GM19468 (cell line): ENCODE data around the gene SHROOM3.

Experiments used
- ATAC-seq: cut with Tn5 transposase; IDR thresholded peaks from one replicate; pipeline ENCODE4 v1.9.1; 2021; ENCODE audit warnings: mild to moderate bottlenecking, moderate library complexity, moderate number of reproducible peaks; ENCODE audit not compliant: unreplicated experiment; ENCODE audit errors: extremely low read depth

Gene SHROOM3

GRCh38 chr4:76757418-76757939 lies 322.4 kb downstream of the SHROOM3 start:
- no peak for ATAC-seq

DNA sequence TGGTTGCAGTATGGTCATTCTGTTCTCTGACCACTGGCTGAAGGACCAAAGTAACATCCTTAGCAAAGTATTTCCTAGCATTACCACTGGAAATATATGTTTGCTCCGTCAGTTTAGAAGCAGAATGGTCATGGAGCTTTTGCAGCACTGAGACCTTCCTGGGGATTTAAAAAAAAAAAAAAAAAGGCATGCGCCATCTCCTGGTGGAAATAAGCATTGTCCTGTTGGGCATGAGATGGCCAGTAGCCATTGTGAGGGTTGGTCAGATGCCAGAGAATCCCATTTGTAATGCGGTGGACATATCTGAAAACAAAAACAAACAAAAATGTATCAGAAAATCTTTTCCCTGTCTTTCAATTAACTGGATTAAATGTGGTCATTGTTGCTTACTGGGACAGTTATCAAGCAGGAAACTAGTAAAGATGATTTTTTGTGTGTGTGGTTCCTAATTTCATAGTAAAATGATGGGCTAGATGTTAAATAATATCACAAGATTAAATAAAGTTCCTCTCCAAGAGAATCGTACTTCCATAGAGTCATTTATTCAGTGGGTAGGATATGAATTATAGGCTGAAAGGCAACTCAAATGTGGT lies 323.4 kb downstream of the SHROOM3 start:
- ATAC-seq = no peak

GRCh38 chr4:76758996-76759395 lies 324.0 kb downstream of the SHROOM3 start:
- no peak for ATAC-seq

GRCh38 chr4:76760193-76760592 lies 325.2 kb downstream of the SHROOM3 start:
- ATAC-seq = no peak

DNA sequence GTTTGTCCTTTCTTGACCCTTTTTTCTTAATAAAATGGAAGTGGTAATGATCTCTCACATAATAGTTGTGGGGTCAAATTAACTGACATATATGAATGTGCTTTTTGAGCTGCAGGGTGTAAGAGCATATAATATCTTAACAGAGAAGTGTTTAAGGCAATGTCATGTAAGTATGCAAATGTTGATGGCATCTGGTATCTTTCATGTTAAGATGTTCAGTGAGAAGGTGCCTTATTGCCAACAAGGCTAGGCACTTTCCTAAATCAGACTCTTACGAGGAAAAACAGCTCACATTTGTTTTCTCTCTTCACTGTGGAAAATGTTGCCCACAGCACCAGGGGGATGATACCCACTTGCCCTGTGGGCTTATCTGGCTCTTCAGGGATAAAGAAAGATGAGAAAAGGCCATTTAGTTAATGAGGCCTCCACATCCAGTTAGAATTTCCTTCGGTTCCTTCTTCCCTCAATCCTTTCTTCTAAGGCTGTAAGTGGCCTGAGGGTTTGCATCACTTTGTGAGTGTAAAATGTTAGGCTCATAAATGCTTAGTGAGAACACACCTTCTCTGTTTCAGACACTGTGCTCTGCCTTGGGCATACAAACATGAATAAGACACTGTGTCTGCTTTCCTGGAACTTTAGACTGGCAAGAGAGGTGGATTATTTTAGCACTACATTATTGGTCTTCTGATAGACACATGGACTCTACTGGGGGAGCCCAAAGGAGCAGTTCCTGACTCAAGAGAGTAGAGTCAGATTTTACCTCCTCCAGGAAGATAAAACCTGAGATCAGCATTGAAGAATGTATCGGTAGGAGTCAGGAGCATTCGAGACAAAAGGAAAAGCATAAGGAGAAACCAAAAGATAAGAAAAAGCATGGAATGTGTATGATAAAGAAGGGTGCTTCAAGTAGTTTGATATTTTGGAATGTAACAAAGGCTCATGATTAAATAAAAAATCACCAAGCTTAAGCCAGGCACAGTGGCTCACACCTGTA lies 327.4 kb downstream of the SHROOM3 start:
- no peak for ATAC-seq

DNA sequence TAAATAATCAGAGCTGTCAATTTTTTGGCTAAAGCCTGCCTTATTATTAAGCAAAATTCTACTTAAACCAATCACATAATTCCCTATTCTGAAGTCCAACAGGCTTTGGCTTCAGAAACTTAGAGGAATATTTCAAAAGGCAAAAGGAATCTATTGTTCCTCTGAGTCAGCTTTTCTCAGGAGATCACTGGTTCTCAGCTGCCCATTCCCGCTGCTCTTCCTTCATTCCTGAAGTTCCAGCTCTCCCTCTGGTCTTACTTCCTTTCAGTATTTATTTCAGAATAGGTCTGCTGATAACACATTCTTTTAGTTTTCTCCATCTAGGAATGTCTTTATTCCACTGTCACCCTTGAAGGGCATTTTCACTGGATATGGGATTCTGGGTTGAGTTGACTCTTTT lies 329.2 kb downstream of the SHROOM3 start:
- ATAC-seq = no peak

DNA sequence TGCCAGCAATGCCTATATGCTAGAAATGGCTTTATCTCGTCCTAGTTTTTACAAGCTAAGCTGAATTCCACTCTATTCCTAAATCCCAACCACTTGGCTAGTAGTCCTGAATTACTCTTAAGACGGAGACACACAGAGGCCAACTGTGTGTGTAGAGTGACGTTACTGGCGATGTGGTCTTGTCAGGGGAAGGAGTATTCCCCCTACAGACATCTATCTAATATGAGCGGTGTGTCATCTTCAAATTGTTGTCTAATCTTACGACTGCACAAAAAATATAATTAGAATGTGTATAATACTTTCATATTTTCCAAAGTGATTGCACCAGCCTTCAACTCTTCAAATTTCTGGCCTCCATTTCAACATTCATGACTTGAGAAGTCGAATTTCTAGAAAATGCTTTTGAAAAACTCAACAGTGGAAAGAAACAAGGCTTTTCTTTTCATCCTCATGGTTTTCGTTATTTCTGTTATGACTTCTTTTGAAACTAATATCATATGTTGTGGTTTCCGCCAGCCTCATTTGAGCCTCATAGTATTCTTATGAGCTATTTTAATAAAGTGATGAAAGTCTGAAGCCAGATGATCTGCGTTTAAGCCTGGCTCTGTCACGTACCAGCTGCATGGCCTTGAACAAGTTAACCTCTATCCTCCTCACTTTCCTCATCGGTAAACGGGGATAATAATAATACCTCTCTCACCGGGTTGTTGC lies 330.6 kb downstream of the SHROOM3 start:
- ATAC-seq = no peak

- no peak for ATAC-seq
Measured at GRCh38 chr4:76767983-76768382, 333.0 kb downstream of the SHROOM3 start.

GRCh38 chr4:76772498-76773106 lies 337.6 kb downstream of the SHROOM3 start:
- ATAC-seq = no peak

- ATAC-seq = no peak
Measured at GRCh38 chr4:76773766-76774165, 338.7 kb downstream of the SHROOM3 start.

DNA sequence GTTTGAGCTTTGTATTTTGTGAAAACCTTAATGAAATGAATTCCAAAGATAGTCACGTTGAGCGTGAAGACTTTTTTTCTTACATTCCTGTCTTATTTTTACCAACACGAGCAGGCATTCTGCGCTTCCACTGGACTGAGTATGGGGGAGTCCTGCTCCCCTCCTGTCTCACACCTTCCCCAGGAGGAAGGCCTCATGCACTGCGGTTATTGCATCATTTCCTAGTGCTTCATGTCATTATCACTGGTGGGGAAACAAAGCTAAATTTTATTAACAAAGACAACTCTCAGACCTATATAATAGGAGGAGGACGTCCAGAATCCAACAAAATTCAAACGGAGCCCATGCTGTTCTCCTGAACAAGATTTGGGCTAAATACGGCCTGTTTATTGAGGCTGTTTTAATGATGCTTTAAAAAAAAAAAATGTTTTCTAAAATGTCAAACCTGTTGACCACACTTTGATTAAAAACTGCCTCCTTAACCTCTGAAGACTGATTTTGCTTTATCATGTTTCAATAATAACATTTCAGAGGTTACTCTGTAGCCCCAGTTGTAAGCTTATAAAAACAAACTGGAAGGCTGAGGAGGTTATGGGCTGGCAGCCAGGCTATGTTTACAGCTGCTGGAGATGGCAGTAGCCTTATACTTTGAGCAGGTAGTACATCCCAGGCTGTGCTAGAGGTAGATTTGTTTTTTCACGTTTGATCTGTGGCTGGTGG lies 344.9 kb downstream of the SHROOM3 start:
- no peak for ATAC-seq

DNA sequence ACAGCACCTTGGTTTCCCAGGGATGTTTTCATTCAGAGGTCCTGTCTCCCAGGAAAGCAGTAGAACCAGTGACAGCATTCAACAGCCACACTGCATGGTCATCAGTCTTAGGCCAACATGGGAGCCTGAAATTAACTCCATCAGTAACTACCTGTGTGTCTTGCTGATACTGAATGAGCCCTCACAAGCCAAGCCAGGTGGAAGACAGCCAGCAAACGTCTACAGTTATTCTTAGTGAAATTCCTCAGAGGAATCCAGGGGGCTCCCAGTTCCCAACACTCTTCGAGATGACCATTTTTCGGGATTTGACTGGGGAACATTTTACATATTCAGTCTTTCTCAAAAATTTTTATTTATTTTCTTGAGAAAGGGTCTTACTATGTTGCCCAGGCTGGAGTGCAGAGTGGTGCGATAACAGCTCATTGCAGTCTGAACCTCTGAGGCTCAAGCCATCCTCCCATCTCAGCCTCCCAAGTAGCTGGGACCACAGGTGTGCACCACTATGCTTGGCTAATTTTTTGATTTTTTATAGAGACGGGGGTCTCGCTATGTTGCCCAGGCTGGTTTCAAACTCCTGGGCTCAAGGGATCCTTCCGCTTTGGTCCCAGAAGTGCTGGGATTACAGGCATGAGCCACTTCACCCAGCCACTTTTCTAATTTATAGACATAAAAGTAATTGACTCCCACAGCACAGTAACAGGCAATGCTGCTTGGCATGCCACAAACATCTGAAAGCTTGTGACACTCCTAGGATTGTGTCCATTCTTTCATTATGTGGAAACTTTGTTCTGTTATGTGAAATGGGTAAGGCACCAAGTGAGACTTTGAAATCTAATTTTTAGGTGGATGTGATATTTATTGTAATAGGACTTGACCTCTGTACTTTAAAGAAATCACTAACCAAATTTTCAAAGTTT lies 346.0 kb downstream of the SHROOM3 start:
- no peak for ATAC-seq

DNA sequence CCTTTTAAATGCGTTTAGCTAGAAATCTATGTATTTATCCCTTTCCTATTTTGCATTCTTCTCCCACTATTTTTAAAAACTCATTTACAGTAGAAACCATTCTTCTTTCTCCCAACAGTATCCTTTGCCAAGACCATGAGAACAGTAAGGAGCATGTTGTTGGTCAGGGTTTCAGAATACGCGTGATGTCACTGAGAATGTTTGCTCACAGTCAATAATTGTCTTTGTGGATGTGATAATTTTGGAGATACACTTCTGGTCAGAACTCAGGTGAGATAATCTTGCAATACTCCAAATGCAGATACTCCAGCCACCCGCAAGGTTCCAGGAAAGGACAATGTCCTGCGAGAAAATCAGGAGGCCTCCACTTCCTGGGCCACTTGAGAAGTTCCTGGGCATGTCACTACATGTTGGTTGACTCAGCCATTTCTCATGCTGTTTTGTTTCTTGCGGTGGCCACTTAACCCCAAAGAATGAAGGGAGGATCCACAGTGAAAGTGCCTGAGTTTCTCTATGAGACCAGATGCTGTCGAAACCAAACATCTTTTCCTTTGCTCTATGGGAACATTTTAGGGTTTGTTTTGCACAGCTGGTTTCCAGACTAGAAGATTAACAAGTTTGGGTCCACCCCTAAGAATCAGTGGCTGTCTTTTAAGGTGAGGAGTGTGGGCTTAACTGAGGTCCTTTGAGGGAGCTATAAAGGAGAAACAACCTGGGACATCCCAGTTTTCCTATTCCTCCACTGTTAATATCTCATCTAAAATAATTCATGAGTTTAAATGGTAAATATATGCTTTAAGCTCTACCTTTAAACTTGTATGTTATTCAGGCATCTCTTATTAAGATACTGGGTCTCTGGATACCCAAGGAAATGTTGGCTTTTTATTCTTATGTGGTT lies 346.9 kb downstream of the SHROOM3 start:
- no peak for ATAC-seq

DNA sequence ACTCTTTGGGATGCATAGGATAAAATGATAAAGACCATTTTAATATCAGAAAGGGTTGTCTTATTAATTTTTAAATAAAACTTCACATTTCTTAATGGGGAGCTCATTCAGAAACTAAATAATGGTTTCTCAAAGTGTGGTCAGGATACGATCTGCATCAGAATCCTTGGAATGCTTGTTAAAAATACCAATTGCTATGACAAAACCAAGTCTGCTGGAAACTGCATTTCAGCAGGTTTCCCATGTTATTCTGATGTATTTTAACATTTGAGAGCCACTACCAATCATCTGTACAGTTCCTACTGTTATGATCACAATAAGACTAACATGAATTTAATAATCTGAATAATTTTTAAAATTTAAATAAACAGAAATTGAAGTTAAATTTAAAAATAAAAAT lies 347.8 kb downstream of the SHROOM3 start:
- ATAC-seq = no peak

GRCh38 chr4:76783836-76784235 lies 348.8 kb downstream of the SHROOM3 start:
- no peak for ATAC-seq

- ATAC-seq = no peak
Measured at GRCh38 chr4:76784237-76784636, 349.2 kb downstream of the SHROOM3 start.

DNA sequence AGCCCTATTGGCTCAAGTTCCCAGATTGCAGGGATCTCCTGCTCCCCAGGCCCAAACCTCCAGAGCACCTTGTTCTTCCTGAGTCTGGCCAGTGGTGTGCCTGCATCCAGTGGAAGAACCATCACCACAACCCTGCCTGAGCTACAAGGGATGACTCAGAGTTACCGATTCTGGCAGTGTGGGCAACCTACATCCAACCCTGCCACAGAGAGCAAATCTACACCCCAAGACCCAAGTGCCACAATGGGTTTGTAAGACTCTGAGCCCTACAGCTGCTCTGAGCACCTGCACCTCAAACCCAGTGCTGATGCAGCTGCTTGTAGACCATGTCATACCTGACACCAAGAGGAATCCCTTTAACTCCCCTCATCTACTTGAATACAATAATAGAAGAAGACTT lies 352.9 kb downstream of the SHROOM3 start:
- ATAC-seq = no peak

DNA sequence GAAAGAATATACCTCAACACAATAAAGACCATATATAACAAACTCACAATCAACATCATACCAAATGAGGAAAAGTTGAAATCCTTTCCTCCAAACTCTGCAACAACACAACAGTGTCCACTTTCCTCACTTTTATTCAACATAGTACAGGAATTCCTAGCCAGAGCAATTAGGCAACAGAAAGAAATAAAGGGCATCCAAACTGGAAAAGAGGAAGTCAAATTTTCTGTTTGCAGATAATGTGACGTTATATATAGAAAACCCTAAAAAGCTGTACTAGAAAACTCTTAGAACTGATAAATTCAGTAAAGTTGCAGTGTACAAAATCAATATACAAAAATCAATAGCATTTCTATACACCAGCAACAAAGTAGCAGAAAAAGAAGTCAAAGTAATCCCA lies 355.3 kb downstream of the SHROOM3 start:
- ATAC-seq = no peak
